HG03196 (cell line): Measurements from ENCODE around the gene UCHL3.
A peak's percentile ranks its signal among the peaks of the same experiment; 100 is the strongest.
"Not testable (repeated sequence)": the region's sequence is repeated elsewhere in the genome, so short reads cannot be mapped to it uniquely, and the experiment has no call there.

Experiments used
- ATAC-seq: cut with Tn5 transposase; IDR thresholded peaks from one replicate; pipeline ENCODE4 v1.9.1; 2021; ENCODE audit not compliant: unreplicated experiment

Gene UCHL3

DNA sequence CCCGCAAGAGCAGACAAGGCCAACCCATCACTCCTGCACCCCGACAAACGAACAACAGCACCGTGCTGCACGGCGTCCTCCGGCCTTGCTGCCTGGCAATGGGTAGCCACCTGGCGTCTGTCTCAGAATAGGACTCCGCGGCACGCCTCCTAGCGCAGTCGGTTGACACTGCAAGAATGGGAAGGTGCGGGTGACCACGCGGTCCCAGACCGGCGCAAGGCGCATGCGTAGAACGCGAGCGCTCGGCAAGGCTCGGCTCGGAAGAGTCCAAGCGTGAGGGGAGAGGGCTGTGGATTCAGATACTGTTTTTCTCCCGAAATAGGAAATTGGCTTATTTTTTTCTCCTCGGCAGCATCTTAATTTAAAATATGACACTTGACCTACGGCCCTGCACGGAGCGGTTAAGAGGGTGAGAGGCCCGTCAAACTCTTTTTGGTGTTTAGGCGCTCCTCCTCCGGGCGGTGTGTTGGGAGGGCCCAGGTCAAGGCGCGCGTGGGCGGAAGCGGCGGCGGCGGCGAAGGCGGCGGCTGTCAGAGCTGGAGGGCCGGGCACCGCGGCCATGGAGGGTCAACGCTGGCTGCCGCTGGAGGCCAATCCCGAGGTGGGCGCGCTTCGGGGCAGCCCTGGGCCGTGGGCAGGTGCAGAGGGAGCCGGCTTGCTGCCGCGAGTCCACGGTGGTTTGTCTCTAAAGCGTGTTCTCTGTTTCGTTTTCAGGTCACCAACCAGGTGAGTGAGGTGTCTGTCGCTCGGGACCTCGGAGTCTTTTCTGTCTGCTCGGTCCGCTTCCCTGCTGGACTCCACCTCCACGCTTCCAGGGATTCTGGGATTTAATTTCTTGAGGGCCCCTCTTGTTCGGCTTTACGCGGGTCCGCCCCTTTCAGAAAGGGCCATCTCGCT lies at the start of gene UCHL3:
TSS of gene UCHL3 (plus strand) at position 530 of the 897 bp plus-strand sequence. CDS start at position 560, 30 bp downstream.
- peak; percentile 99 for ATAC-seq

DNA sequence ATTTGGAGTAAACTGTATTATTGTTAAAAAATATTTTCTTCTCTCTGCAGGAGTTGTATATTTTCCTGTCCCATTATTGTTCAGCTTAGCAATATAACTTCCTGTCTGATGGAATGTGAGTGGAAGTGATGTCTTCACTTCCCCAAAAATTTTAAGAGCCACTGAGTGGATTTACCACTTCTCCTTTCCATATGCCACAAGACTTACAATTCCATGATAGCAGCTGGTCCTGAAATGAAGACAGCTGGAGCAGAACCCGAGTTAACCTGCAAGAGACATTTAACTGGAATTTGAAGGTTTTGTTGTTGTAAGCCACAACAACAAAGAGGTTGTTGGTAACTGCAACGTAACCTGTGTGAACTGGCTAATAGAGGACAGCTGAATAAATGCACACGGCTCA lies 44.3 kb upstream of the UCHL3 start:
- ATAC-seq, result peak; percentile 17

DNA sequence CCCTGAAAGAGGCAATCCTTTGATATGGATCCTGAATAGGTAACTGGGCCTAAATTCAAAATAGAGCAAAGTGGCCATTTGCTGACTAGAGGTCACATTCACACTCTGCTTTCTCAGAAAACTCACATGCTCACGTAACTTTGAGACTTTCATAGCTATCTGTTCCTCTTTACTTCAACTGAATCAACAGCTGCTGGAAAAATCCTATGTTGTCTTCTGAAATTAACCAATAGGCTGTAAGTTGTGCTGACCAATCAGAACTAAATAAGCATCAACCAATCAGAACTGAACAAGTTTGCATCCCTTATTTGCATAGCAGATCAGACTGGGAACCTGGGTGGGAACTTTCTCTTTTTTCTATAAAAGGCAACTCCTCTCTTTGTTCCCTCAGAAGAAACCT lies 43.6 kb upstream of the UCHL3 start:
- ATAC-seq, result no peak

DNA sequence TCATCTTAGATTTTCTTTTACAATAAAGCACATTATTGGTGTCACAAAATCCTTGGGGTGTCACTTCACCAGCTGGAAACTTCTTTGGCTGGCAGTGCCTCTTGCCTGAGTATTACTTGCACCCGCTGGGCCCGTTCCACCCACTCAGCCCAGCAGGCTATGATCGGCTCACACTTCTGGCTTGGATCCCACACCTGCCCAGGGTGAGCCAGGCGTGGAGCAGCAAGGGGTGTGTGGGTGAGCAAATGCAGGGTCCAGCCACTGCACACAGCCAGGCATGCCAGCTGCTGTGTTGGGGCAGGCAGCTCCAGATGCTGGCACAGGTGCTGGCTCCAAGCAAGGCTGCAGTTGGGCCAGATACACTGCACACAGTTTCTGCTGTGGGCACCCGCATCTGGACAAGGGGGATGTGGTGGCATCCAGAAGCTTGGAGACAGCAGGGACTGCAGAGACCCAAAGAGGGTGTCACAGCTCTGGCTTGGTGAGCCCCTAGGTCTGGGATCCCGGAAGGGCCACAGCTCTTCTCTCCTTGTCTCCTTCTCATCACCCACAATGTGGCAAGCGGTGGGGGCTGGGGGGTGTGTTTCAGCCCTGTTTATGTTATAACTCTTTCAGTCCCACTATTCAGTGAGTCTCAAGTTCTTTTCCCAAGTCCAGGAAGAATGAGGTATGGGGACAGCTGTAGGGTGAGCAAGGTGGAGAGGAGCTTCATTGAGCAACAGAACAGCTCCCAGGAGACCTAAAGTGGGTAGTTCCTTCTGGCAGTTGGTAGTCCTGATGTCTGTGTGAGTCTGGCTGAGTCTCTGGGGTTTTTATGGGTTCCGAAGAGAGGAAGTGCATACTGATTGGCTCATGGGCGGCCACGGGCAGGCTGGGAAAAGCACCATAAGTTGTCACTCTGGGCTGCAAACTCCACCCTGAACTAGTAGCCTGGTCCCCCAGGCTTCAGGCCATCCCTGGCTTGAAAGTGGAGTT lies 42.3 kb upstream of the UCHL3 start:
- no peak for ATAC-seq

DNA sequence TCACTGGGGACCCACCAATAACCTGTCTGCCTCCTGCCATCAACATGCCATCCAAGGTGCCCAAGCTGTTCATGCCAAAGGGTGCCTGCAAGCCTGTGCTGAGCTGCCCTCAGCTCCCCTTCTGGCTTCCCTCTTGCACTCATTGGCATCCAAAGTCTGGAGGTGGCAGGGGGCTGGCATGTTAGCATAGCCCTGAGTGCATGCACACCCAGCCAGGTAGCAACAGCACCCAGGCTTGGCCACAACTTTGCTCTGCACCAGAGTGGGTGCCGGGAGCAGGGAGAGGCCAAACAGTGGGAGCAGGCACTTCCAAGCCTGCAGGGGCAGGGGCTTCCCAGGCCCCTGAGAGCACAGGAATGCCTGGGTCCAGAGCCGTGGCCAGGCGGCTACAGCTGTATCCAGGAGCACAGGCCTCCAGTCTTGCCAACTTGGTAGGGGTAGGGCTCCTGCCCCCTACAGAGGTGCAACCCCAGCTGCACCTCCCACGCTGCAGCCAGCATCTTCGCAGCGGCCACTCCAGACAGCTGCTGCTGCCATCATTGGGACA lies 41.5 kb upstream of the UCHL3 start:
- ATAC-seq, result no peak

DNA sequence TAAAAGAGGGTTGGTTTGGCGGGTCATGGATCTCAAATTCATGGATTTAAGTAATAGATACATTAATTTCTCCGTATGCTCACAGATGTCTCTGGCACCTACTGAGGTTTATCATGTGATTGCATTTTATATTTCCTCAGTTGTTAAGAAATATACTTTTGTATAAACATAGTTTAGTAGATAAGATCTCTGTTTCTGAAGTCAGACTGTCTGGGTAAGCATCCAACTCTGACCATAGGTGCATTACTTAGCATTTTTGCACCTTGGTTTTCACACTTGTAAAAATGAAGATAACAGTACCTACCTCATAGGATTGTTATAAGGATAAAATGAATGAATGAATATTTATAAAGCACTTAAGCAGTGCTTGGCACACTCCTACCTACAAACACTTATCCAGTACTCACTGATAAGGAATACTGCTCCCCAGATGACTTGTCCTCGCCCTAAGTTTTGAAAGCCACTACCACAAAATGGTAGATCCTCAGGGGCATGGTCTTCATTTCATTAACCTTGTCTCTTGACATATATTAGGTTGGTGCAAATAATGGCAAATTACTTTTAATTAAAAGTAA lies 38.5 kb upstream of the UCHL3 start:
- ATAC-seq, result no peak

DNA sequence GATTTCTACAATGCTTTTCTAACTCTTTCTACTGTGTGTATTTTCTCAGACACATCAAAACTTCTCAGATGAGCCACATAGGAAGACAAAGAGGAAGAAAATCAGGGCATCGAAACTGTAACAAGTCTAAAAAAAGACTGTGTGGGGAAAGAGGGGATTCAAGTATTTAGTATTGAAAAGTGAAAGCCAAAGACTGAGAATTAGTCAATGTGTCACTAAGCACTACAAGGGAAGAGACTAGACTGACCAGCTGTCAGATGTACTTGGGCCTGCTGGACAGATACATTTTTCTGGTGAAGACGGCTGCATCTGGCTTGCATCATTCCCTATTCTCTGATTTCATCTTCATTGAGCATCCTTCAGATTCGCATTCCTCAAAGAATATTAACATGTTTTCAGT lies 37.3 kb upstream of the UCHL3 start:
- ATAC-seq, result peak; percentile 90

DNA sequence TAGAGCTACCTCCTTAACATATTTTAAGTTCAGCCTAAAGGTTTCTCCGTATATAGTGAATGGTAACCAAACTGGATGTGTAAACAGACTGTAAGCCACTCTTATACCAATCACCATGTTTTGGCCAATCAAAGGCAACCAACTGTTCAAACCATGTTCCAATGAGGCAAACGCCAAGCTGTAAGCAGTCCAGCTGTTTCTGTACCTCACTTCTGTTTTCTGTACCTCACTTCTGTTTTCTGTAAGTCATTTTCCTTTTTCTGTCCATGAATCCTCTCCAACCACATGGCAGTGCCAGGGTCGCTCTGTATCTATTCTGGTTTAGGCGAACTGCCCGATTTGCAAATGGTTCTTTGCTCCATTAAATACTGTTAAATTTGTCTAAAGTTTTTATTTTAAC lies 36.3 kb upstream of the UCHL3 start:
- no peak for ATAC-seq

DNA sequence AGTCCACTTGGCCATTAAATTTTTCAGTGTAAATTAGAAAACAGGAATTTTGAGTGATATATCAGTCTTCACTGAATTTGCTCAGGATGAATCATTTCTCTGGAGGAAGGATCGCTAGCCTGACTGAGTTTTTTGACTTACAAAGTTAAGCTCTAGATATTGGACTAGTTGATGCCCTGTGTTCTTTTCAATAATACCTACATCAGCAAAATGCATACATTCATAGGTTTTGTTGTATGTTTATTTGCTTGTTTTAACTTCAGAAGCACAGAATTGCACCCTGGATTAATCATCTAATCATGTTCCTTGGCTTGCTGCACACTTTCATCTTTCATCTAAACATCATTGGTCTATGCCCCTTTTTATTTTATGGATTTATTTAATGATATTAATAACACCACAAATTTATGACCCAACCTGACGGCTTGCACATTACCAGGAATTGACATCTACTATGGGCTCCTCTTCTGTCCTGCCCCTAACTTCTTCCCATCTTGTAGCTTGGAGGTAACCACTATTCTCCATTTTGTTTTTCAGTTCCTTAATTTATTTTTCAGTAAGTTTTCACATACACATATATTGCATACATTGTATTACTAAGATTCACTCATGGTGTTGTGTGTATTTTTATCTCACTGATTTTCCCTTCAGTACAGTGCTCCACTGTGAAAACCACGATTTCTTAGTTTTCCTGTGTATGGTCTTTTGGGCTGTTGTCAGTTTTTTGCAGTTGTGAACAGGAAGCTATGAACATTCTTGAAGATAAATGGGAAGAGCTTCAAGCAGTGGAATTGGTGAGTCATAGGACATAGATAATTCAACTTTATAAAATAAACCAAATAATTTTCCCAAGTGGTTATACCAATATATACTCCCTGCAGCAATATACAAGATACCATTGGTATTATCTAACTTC lies 35.3 kb upstream of the UCHL3 start:
- ATAC-seq, result no peak

DNA sequence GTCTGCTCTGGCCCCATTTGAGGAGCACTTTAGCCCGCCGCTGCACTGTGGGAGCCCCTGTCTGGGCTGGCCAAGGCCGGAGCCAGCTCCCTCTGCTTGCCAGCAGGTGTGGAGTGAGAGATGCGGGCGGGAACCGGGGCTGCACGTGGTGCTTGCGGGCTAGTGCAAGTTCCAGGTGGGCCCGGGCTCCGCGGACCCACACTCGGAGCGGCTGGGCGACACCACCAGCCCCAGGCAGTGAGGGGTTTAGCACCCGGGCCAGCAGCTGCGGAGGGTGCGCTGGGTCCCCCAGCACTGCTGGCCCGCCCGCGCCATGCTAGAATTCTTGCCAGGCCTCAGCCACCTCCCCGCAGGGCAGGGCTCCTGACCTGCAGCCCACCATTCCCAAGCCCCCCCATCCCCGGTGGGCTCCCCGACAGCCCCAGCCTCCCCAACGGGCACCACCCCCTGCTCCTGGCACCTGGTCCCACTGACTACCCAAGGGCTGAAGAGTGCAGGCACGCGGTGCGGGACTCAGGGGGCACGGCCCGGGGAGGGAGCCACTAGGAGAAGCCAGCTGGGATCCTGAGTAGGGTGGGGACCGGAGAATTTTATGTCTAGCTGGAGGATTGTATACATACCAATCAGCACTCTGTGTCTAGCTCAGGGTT lies 31.0 kb upstream of the UCHL3 start:
- ATAC-seq, result no peak

DNA sequence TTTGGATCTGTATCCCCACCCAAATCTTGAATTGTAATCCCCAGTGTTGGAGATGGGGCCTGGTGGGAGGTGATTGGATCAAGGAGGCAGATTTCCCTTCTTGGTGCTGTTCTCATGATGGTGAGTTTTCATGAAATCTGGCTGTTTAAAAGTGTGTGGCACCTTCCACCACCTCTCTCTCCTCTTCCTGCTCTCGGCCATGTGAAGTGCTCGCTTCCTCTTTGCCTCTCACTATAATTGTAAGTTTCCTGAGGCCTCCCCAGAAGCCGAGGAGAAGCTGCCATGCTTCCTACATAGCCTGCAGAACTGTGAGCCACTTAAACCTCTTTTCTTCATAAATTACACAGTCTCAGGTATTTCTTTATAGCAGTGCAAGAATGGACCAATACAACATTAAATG lies 27.6 kb upstream of the UCHL3 start:
- ATAC-seq, result no peak

DNA sequence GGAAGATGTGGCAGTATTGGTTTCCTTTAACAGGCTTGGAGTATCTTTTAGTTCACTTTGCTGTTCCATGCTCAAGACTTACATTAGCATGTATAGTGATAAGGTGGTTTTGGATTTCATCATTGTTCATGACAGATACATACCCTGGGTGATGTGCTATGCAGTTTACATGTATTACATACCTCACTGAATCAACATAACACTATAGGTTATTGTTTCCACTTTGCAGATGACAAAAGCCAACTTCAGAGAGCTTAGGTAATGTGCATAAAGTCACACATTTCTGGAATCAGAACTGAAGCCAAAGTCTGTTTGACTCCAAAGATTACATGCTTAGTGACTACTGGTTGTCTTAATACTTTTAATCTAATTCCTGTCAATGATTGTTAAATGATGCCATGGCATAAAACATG lies 19.0 kb upstream of the UCHL3 start:
- ATAC-seq, result no peak

DNA sequence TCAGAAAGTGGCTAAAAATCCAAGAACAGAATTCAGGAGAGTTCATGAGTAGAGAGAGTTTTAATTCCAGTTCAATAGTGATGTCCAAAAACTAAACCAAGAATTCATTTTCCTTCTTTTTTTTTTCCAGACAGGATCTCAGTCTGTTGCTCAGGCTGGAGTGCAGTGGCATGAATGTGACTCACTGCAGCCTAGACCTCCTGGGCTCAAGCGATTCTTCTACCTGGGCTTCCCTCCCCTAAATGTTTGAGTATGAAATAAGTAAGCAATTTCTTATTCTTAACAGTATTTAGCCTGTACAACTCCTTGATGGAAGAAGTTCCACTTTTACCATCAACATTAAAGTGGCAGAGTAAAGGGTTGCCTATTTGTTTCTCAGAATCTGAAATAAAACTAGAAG lies 15.7 kb upstream of the UCHL3 start:
- no peak for ATAC-seq

DNA sequence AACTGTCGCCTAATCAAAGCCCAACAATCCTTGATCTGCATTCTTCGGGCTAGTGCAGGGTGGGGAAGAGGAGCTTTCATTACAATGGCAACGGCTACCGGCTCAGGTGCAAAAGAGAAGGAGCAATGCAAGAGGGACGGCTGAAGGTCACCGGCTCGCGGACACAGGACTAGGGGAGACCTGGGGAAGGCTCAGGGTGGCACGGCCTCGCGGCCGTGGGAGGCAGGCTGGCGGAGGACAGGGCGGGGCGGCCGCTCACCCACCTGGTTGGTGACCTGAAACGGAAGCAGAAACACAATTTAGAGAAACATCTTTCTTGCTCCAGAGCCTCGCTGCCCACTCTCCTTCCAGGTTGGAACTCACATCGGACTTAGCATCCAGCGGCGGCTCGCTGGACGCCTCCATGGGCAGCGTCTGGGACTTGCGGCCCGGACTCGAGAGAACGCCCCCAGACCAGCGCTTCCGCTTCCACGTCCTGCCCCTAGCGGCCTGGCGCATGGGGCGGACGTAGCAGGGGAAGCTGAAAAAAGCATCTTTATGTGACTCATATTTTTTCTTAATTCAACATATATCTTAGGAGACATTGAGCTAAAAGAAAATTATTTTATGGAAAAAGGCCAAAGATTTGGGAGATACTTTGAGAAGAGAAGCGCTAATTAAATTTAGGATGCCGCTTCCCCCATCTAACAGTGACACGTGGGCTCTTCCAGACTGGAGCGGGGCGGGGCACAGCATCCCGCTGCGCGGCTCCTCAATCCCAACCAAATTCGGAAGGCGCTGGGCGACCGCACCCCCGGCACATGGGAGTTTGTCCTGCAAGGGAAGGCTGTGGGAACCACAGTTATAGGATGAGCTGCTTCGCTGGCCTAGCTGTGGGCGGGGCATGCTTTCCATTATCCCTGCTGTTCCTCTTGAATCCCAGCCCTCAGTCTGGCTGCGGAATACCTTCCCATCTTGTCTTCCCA lies 11.9 kb upstream of the UCHL3 start, which contains the start of gene COMMD6:
TSS of gene COMMD6 (minus strand) at position 441 of the 965 bp plus-strand sequence. CDS start at position 405, 36 bp downstream.
- ATAC-seq, result peak; percentile 99

DNA sequence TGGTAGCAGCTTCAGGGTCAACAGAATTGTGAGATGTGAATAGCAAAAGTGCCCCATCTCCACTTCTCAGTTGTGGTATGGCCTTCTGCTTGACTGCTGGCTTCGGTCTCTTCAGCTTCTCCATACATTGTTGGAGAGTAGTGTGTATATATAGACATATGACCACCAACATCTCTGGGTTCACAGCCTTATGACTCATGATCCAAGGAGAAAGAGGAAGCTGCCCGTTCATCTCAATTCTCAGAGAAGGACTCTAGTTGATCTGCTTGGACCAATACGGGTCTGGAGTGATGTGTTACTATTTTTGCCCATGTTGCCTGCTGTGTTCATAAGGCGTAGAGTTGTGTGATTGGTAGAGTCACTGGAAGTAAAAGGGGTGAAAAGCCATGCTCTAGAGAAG lies 8.3 kb upstream of the UCHL3 start:
- no peak for ATAC-seq

DNA sequence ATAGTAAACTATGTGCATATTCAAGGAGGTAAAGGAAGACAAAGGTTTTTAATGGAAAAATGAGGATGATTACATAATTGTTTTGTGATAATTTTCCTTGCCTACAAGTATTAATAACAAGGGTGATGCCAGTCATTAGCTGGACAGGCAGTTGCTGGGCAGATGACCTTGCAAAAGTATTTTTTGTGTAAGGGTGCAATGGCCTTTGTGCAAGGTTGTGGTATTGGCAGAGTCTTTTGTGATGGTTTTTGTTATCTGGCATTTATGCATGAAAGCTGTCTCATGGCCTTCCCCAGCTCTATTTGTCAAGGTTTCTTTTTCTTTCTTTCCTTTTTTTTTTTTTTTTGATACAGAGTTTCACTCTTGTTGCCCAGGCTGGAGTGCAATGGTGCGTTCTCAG lies 7.6 kb upstream of the UCHL3 start:
- no peak for ATAC-seq

DNA sequence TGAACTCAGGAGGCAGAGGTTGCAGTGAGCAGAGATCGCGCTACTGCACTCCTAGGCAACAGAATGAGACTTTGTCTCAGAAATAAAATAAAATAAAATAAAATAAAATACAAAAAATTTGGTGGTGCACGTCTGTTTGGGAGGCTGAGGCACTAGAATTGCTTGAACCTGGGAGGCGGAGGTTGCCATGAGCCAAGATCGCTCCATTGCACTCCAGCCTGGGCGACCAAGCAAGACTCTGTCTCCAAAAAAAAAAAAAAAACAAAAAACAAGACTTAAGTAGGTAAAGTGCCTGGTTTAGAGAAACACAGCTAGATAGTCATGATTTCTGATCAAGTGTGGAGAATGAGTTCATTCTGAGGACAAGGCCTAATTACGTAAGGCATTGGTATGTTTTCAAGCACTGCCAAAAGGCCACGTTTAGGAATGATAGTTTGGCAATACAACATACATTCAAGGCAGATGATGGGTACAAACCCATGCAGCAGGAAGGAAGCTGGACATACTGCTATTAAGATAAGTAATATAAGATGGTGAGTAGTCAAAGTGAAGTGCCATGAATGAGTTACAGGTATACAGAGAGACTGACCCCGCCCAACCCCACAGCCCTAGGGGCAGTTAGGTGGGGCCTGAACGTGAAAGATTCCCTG lies 4.8 kb upstream of the UCHL3 start:
- ATAC-seq, result no peak

DNA sequence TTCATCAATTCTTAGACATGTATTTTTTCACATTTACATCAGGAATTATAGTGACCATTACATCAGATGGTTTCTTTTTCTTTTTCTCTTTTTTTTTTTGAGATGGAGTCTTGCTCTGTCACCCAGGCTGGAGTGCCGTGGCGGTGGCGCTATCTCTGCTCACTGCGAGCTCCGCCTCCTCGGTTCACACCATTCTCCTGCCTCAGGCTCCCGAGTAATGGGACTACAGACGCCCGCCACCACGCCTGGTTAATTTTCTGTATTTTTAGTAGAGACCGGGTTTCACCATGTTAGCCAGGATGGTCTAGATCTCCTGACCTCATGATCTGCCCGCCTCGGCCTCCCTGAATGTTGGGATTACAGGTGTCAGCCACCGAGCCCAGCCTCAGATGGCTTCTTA lies 4.2 kb upstream of the UCHL3 start:
- not testable (repeated sequence) for ATAC-seq
